Activated gamma-delta T cell (primary cell): ENCODE measurements around the gene COL1A1.

ENCODE experiments used
- DNase-seq: peaks from one replicate; lab custom pipeline; 2025; lab: John Stamatoyannopoulos, UW
- total RNA-seq, 2 donors: gene quantifications; one replicate each; lab custom pipeline; 2026; lab: John Stamatoyannopoulos, UW

Gene COL1A1
- 0.61 to 0.72 reads per million in 2 donors for total RNA-seq

DNA sequence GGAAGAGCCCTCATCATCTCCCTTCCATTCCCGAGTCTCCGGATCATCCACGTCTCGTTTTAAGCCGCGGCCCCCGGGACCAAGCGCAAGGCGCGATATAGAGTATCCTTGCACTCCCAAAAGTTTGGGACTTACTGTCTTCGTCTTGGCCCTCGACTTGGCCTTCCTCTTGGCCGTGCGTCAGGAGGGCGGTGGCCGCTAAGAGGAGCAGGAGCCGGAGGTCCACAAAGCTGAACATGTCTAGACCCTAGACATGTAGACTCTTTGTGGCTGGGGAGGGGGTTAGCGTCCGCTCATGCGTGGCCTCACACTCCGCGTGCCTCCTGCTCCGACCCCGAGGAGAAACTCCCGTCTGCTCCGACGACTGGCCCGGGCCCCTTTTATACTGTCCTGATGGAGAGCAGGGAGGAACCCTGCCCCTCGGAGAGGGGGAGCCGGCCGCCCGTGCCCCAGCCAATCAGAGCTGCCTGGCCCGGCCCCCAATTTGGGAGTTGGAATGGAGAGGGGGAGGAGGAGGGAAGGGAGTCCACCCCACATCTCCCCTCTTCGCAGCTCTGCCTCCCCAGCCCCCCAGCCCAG, at the start of gene COL1A1:
Gene COL1A1 (minus strand): TSS at position 356 of the 579 bp plus-strand sequence. CDS start 118 bp downstream, at position 238.
- DNase-seq = no peak

DNA sequence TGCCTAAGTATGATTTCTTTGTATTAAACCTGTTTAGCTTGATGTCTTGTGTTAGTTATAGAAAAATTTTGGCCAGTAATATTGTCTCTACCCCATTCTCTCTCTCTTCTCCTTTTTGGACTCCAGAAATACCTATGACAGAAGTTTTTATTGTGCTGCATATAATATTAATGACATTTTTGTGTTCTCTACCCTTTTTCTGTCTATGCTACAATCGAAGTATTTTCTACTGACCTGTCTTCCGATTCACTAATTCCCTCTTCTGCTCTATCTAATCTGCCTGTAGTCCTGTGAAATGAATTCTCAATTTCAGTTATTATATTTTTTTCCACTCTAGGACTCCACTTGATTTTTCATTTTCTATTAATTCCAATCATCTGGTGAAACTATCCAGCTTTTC, 46.8 kb upstream of the COL1A1 start:
- DNase-seq = no peak

- no peak for DNase-seq
Observed at GRCh38 chr17:50244771-50245170, 43.3 kb upstream of the COL1A1 start.

DNA sequence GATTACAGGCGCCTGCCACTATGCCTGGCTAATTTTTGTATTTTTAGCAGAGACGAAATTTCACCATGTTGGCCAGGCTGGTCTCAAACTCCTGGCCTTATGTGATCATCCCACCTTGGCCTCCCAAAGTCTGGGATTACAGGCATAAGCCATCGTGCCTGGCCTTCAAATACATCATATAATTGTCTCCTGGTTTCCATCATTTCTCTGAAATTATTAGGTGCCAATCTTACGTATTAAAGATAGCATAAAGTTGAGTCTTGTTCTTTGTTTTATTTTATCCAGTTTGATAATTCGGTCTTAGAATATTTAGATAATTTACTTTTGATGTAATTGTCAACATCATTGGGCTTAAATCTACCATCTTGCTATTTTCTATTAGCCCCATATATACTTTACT, 40.0 kb upstream of the COL1A1 start:
- no peak for DNase-seq

DNA sequence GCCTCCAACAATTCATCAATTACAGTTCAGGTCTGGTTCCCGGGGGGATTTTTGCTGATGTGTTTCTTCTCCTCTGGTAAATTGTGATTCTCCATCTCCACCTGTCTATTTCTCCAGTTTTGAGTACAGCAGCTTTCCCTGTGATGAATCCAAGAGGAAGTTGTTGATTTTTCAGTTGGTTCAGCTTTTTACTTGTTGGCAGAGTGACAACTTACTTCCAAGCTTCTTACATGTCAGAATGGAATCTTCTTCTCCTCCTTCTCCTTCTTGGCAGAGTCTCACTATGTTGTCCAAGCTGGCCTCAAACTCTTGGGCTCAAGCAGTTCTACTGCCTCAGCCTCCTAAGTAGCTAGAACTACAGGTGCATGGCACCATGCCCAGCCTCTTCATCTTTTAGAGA, 39.4 kb upstream of the COL1A1 start:
- no peak for DNase-seq

DNA sequence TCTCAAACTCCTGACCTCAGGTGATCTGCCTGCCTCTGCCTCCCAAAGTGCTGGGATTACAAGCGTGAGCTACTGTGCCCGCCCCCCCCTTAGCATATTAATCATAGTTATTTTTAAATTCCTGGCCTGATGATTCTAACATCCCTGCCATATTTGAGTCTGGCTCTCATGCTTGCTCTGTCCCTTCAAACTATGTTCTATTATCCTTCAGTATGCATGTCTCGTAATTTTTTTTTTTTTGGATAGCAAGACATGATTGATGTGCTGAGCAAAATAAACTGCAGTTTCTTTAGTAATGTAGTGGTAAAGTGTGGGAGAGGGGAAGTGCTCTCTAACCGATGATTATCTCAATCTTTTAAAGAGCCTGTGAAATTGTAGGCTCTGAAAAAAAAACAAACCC, 38.5 kb upstream of the COL1A1 start:
- no peak for DNase-seq

DNA sequence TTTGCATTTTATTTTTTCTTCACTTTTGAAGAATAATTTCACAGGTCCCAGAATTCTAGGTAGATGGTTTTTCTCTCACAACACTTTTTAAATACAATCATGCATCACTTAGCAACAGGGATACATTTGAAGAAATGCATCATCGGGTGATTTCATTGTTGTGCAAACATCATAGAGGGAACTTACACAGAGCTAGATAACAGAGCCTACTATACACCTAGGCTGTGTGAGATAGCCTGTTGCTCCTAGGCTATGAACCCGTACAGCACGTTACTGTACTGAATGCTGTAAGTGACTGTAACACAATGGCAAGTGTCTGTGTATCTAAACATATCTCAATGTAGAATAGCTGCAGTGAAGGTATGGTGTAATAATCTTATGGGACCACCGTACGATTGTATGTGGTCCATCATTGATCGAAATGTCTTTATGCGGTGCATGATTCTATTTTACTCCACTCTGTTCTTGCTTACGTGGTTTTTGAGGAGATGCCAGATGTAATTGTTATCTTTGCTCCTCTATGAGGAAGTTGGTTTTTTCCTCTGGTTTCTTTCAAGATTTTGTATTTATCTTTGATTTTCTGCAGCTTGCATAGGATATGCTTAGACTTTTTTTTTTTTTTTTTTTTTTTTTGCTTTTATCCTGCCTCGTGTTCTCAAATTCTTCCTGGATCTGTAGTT, 37.3 kb upstream of the COL1A1 start:
- no peak for DNase-seq

DNA sequence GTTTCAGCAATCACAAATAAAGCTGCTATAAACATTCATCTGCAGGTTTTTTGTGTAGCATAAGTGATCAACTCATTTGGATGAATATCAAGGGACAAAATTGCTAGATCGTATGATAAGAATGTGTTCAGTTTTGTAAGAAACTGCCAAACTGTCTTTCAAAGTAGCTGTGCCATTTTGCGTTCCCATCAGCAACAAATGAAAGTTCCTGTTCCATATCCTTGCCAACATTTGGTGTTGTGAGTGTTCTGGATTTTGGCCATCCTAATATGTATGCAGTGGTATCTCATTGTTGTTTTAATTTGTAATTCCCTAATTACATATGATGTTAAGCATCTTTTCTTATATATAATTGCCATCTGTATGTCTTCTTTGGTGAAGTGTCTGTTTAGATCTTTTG, 36.5 kb upstream of the COL1A1 start:
- DNase-seq = no peak

DNA sequence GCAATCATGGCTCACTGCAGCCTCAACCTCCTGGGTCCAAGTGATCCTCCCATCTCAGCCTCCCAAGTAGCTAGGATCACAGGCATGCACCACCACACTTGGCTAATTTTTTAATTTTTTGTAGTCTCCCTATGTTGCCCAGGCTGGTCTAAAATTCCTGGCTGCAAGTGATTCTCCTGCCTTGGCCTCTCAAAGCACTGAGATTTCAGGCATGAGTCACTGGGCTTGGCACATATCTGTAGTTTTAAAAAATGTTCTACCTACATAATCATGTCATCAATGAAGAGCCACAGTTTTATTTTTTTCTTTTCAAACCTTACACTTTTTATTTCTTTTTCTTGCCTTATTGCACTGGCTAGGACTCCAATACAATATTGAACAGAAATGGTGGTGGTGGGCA, 33.1 kb upstream of the COL1A1 start:
- DNase-seq = no peak

- no peak for DNase-seq
Observed at GRCh38 chr17:50225701-50226240, 24.3 kb upstream of the COL1A1 start.

GRCh38 chr17:50222922-50223321, 21.5 kb upstream of the COL1A1 start:
- no peak for DNase-seq

- DNase-seq = no peak
Observed at GRCh38 chr17:50221864-50222545, 20.6 kb upstream of the COL1A1 start.

- DNase-seq = no peak
Observed at GRCh38 chr17:50221266-50221863, 19.9 kb upstream of the COL1A1 start.

DNA sequence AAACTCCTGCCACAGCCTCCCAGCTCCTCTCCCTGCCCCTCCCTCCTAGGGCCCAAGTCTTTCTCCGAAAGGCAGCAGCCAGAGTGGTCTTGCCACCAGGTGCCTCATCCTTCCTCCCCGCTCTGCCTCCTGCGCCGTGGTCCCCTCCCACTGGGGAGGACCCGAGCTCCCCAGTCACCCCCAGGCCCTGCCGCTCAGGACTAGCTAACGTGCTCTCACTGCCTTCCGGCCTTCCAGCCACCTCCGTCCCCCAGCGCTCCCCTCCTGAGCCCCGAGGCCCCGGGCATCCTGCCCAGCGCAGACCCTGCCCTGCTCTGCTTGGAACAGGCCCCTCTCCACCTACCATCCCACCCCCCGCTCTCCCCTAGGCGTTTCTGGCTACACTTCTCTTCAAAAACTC, 19.4 kb upstream of the COL1A1 start:
- DNase-seq = no peak

DNA sequence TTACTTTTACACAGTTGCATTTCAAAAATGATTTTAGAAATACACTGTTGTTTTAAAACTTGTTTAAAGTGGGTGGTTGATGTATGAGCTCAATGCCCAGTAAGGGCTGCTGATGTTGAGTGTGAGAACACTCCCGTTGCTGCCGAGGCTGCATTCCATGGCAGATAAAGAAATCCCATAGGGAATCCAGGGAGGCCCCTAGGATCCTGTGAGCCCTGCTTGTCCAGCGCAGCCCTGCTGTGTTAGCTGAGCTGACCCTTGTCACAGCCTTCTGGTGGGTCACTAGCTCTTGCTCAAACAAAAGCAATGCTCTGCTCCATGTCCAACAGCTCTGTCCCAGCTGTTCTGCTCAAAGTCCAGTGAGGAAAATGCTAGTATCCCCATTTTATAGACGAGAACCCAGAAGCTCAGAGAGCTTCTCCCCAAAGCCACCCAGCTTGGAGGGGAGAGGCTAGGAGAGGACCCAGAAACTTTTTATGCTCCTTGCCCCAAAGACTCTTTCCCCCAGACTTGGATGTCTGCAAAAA, 18.6 kb upstream of the COL1A1 start:
- DNase-seq = no peak

GRCh38 chr17:50219342-50219741, 17.9 kb upstream of the COL1A1 start:
- no peak for DNase-seq

- no peak for DNase-seq
Observed at GRCh38 chr17:50218771-50219315, 17.4 kb upstream of the COL1A1 start.

- no peak for DNase-seq
Observed at GRCh38 chr17:50218071-50218759, 16.8 kb upstream of the COL1A1 start.

GRCh38 chr17:50217591-50217990, 16.2 kb upstream of the COL1A1 start:
- no peak for DNase-seq

- DNase-seq = no peak
Observed at GRCh38 chr17:50214976-50215760, 13.7 kb upstream of the COL1A1 start.
